CD4-positive, alpha-beta T cell treated with Interleukin-17A for 1 hour (primary cell): ENCODE data around the gene PGLYRP3.

ENCODE experiments used
- DNase-seq: peaks from one replicate; pipeline ENCODE4 v3.0.0-alpha.2; 2020

PGLYRP3 gene

DNA sequence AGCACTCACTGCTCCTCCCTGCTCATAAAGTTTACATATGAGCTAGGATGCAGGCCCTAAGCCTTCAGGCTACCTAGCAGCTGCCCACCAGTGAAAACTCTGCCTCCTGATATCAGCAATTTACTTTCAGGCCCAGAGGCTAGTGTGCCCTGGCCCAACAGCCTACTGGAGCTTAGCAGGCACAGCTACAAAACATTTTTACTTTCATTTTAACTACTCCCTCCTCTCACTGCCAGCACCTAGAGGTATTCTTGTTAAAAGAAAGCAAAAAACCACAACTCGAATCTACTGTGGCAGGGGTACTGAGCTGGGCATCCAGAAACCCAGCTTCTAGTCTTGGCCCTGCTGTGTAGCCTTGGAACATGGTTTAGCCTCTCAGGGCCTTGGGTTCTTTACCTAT, 59.1 kb downstream of the PGLYRP3 start:
- DNase-seq: no peak

DNA sequence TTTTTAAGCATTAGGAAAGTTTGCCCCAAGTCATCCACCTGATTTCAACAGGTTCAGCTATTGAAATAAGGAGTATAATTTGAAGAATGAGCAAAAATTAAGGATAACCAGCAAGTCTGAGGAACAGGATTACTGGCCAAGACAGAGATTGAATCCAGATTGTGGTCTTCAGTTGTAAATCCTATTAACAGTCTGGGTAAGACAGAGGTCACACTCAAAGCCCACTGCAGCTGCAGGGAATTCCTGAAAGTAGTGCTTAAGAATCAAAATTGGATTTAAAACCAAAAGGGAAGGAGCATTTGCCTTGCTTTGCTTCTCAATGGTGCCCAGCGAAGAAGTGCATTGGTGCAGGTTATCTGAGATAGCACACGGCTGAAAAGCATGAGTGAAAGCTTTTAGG, 59.7 kb downstream of the PGLYRP3 start:
- DNase-seq: no peak

DNA sequence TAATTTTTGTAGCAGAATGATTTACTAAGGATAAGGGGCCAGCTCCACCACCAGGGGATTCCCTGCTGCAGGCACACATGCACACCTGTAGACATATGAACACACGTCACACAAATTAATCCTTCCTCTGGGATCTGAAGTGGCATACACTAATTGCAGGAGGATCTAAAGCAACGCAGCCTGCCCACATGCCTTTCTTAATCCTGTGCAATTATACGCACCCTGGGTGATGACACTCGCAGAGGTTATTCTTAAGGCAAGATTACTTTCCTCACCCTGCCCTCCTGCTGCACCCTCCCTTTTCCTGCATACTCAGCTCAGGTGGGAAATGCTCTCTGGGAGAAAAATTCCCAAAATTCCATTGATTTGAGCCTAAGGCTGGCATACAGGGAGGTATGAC, 60.8 kb downstream of the PGLYRP3 start:
- DNase-seq: no peak

DNA sequence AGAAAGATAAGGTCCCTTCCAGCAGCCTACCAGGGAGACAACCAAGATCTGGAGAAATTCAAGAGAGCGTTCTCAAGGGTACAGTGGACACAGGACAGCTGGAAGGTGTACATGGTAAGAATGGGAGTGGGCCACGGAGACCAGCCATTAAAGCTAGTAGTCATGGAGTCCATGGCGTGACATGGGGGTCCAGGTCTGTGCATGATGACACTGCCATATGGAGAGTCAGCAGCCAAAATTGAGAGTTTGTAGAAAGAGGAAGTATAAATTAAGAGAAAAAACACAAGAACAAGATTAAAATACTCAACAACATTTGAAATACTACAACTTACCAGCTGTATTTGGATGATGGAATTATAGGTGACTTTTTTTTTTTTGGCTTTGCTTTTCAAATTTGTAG, 61.2 kb downstream of the PGLYRP3 start:
- DNase-seq: no peak

DNA sequence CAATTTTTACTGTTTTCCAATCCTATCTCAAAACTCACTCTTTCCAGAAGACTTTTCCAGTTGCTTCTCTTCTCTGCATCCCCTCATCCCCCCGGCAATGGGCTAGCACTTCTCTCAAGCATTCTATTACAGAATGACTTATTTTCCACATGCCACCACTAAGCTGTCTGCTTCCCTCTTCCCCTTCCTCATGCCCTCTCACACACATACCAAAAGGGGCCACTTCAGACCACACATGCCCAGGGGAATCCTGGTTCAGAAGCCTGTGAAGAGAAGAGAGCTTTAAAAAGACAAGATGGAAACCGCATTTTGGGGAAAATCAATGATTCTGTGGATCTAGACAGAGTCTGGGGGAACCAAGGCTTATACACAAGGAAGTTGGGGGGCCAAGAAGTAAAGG, 61.7 kb downstream of the PGLYRP3 start:
- DNase-seq: no peak

DNA sequence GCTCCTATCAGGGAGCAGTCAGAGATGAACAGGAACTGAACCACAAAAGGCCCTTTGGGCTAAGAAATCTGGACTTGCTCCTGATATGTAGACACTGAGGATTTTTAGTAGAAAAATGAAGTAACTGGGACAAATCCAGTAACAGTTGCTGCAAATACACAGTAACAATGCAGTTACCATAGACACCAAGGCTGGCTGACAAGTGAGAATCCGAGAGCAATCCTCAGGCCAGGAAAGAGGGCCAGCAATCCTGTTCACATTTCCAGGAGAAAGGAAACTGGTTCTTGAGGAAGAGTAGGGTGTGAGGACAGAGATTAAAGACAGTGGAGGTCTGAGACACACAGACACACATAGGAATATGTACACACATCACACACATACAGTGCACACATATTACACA, 62.6 kb downstream of the PGLYRP3 start:
- DNase-seq: no peak

DNA sequence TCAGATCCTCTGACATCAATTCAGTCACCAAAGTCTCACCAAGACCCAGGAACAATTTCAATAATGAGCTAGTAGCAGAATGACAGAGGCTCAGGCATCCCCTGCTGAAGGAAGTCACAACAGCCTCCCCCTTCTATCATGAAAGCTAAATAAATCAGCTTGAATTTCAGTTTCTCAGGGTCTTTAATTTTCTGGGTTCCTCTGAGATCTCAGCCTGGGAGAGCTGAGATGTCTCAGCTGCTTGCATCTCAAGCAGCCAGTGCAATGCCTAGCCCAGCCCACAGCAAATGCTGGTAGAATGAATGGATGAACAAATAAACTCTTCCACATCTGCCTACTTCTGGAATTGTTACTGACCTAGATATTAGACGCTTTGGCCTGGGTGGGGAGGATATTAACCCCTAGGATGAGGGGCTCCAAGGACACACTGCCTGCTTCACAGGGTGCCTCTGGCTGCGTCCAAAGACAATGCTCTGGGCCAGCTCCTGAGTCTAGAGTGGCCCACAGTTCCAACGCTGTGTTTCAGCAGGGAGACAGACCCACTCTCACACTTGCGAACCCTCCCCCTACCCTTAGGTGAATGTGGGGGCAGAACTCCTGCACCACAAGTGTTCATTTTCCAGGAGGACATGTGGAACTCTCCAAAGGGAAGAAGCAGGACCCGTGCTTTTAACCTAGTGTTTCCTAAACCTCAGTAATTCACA, 64.4 kb downstream of the PGLYRP3 start:
- no peak for DNase-seq
